Forelimb muscle (tissue), 1 donor: ENCODE results near the gene TBC1D22A. TPM values are rescaled to one million over a fixed set of nuclear protein-coding genes. Genes with fewer than 3 reads are reported as not detected.
A peak's percentile ranks its signal among the peaks of the same experiment; 100 is the strongest.

Experiments
- DNase-seq: peaks from one replicate; pipeline ENCODE4 v3.0.0-alpha.2; 2013; ENCODE audit warnings: low read depth
- polyA plus RNA-seq: library from polyadenylated mRNA; unstranded; fragments of 120-200 nt; gene quantifications from one replicate; pipeline ENCODE4 v1.2.1, GENCODE V29; 2013; ENCODE audit not compliant: insufficient read length

The TBC1D22A gene
- polyA plus RNA-seq, 1 donor = 14.2 TPM

DNA sequence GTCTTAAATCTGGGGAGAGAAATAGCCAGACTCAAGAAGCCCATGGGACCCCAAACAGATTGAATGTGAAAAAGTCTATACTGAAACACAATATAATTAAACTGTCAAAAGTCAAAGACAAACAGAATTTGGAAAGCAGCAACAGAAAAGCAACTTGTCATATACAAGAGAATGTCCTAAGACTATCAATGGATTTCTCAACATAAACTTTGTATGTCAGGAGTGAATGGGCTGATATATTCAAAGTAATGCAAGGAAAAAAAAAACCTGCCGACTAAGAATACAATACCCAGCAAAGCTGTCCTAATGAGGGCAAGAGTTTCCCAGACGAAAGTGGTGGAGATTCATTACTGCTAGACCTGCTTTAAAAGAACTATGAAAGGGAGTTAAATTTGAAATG is 73.2 kb downstream of the TBC1D22A start:
- no peak for DNase-seq

GRCh38 chr22:46841522-46841921 is 79.1 kb downstream of the TBC1D22A start:
- no peak for DNase-seq

DNA sequence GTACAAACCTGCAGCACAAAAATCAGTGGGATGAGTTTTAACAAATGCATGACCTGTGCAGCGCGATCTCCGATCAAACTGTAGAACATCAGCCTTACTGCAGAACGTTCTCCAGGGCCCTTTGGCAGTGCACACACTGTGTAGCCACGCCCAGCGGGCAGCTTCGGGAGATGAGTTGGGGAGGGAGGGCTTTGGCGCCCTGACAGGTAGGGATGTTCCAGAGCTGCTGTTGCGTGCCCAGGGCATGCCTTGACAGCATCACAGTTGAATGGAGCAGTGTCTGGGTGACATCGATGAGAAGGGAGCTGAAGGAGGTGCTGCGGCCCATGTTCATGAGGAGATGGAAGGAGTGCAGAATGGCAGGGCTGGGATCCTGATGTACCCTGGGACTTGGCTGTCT is 80.2 kb downstream of the TBC1D22A start:
- DNase-seq = no peak

GRCh38 chr22:46843821-46844255 is 81.4 kb downstream of the TBC1D22A start:
- no peak for DNase-seq

DNA sequence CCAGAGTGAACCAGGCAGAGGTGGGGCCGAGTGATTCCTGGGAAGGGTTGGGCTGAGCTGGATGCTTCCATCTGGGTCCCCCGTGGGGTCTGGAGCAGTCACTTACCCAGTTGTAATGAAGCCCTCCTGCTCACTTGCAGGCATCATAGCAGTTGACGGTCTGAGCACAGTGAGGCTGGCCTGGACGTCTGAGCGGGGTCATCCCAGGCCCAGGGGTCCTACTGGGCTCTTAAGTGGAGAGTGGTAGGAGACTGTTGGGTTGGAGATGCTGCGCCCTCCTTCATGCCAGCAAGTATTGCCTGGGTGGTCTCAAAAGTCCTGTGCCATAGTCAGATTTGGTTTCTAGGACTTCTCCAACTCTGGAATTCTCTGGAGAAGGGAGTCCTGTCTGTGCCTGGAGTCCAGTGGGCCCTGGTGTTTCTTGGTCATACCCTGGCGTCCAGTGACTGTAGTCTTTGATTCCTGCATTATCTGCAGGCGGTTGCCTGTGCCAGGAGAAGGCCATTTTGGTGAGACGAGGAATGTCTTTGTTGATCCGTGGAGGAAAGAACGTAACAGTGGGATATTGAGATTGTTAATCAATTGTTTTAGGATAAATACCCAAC is 82.3 kb downstream of the TBC1D22A start:
- DNase-seq = no peak

DNA sequence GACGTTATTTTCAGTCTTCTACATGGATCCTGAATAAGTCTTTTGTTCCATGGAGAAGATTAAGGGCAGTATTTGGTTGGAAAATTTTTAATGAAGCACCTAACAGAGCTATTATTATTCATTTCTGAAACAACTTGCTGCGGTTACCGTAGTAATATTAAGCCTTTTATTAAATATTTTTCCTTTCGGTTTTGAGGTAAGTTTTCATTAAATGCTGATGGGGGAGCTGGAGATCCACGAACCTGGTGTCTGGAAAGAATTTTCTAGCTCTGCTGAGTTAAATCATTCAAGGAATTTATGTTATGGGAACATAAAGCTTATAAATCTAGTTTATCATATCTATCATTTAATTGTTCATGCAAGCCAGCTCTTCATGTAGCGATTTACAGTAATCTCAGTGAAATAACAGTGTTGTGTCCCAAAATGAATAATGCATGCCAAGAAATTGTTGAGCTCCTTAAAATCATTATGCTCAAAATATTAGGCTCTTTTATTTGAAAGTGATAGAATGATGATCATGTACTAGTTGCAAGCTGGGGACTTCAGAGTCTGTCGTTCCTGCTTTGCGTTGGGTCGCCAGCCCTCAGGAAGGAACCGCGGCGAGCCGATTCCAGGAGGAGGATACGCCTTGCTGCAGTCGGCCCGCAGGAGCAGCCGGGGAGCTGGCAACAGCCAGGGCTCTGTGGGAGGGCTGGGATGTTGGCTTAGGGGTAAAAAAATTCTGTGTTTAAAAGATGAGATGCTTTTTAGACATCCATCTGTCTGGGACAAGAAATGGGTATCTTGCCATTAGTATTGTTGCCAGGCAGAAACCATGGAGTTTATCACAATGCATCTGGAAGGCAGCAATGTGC is 83.1 kb downstream of the TBC1D22A start:
- DNase-seq = peak; percentile 38

DNA sequence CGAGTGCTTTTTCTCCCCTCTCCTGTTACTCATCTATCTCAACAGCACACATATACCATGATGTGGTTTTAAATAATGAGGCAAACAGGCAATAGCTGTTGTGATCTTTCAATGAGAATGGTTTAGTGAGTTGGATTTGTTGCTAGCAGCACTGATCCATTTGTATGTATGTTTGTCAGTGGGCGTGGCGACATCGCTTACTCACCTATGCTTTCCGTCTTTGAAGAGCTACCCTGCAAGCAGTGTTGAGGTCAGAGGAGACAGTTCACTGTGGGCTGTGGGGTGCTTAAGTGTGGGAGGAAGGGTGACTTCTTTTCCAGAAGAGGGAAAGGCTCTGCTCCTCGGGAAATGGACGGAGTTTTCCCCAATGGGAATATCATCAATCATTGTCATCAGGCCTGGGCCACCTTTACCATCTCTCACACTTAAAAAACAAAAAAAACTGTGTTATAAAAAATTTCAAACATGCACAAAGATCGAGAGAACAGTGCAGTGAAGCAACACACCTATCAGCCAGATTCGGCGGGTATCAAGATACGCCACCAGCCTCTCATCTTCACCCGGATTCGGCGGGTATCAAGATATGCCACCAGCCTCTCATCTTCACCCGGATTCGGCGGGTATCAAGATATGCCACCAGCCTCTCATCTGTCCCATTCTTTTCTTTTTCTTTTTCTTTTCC is 83.8 kb downstream of the TBC1D22A start:
- no peak for DNase-seq

- DNase-seq = no peak
Observed at GRCh38 chr22:46846832-46847355, 84.4 kb downstream of the TBC1D22A start.

- DNase-seq = no peak
Observed at GRCh38 chr22:46848197-46848596, 85.7 kb downstream of the TBC1D22A start.

GRCh38 chr22:46849101-46849500 is 86.7 kb downstream of the TBC1D22A start:
- DNase-seq = no peak

- no peak for DNase-seq
Observed at GRCh38 chr22:46849951-46850350, 87.5 kb downstream of the TBC1D22A start.

DNA sequence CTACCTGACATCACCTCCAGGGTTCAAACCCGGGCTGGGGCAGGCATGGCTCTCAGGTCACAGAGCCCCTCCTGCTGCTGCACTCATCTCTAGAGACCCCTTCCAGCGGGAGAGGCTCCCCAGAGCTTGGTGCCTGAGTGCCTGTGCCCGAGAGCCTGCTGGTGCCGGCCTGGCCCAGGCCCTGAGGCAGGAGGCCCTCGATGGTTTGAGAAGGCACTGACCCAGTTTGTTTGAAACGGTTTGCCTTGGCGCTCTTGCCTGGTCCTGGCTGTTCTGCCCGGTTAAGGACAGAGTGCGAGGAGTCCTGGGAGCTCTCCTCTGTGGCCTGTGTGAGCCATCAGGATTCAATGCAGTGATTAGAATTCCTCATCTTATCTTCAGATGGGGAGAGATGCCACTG is 88.9 kb downstream of the TBC1D22A start:
- DNase-seq = no peak

- DNase-seq = no peak
Observed at GRCh38 chr22:46851941-46852340, 89.5 kb downstream of the TBC1D22A start.

- DNase-seq = no peak
Observed at GRCh38 chr22:46852771-46853170, 90.3 kb downstream of the TBC1D22A start.

DNA sequence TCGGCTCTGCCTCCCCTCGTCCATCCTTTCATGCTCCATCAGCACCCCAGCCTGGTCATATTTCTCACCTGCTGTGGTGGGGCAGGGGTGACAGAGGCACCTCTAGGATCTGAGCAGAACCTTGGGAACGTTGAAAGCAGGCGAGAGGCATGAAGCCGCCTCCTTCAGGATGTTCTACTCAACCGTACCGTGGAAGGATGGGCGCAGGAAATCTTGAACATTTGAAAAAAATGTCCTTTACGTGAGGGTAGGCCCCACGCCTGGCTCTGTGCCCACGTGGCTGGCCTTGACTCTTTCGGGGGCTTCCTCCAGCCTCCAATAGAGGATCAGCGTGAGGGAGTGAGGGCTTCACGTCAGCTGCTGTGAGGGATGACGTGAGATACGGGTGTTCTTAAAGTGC is 90.7 kb downstream of the TBC1D22A start:
- DNase-seq = no peak

- DNase-seq = no peak
Observed at GRCh38 chr22:46854125-46854870, 91.8 kb downstream of the TBC1D22A start.

DNA sequence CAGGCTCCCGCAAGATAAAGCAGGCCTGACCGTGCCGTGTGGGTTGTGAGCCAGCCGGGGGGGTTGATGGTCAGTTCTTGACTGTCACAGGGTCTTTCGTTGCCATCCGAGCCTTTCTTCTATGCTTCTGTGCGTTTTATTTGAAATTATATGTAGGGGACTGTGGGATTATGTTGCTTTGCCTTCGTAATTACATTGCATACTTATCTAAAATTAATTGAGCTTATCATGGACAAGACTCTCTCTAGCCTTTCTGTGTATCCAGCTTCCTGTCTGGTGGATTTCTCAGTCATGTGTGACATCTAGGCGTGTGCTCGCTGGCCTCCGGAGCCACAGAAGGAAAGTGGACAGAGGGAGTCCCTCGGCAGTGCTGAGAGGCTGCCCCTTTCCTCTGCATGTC is 93.2 kb downstream of the TBC1D22A start:
- no peak for DNase-seq

DNA sequence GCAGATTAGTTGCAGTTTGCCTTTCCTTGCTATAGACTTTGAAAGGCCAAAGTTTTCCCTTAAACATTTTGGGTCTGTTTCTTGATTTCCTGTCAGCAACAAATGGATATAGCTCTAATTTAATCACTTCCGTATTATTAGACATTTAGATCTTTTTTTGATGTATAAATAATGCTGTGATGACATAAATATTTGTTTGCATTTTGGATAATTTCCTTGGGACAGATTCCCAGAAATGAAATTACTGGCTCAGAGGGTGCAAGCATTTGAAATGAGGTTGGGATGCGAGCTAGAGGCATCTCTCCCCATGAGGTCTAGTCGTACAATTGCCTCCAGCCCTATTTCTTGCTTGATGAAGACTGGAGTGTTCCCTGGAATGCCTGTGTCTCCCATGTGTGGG is 94.2 kb downstream of the TBC1D22A start:
- no peak for DNase-seq

DNA sequence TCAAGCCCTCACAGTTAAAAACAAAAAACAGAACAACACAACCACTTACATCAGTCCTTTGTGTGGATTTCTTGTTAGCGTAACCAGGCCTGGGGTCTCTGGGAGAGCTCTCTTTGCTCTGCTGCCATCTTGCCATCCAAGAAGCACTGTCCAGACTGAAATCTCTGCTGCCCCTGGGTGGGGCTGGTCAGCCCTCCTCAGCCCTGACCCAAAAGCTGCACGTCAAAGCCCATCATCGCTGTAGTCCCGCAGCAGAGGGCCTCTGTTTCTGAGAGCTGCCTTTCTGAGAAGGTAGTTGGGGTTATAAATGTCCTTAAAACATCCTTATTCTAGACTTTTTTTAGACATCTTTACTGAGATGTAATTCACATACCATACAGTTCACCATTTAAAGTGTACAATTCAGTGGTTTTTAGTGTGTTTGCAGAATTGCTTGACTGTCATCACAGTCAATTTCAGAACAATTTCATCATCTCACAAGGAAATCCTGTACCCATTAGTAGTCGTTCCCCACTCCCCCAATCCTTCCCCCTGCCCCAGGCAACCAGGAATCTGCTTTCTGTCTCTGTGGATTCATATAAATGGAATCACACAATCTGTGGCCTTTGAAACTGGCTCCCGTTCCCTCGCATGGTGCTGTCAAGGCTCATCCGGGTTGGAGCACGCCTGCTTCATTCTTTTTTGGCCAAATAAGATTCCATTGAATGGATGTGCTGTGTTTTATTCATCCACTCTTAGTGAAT is 94.9 kb downstream of the TBC1D22A start:
- DNase-seq = no peak

- no peak for DNase-seq
Observed at GRCh38 chr22:46857885-46858143, 95.4 kb downstream of the TBC1D22A start.

GRCh38 chr22:46858181-46858771 is 95.8 kb downstream of the TBC1D22A start:
- no peak for DNase-seq
